NCI-H1436 treated with DMSO at 0.1 percent for 48 hours (cell line): ENCODE data around the gene ALDH1A2.
"Not testable (repeated sequence)": the region's sequence is repeated elsewhere in the genome, so short reads cannot be mapped to it uniquely, and the experiment has no call there.

Source experiments
- DNase-seq: peaks from one replicate; lab custom pipeline; 2025; lab: John Stamatoyannopoulos, UW

The ALDH1A2 gene

GRCh38 chr15:58065445-58066041 is at the start of gene ALDH1A2:
Gene ALDH1A2 (minus strand): TSS chr15:58065711. CDS start chr15:58065650, 61 bp downstream.
- no peak for DNase-seq

- DNase-seq = no peak
Measured at GRCh38 chr15:58114812-58115211, 49.3 kb upstream of the ALDH1A2 start.

- no peak for DNase-seq
Measured at GRCh38 chr15:58114388-58114787, 48.9 kb upstream of the ALDH1A2 start.

GRCh38 chr15:58113358-58113757 is 47.8 kb upstream of the ALDH1A2 start:
- DNase-seq = not testable (repeated sequence)

GRCh38 chr15:58111718-58112104 is 46.2 kb upstream of the ALDH1A2 start:
- DNase-seq = no peak

- DNase-seq = no peak
Measured at GRCh38 chr15:58110999-58111717, 45.6 kb upstream of the ALDH1A2 start.

GRCh38 chr15:58109419-58109818 is 43.9 kb upstream of the ALDH1A2 start:
- DNase-seq = no peak

GRCh38 chr15:58108117-58108516 is 42.6 kb upstream of the ALDH1A2 start:
- DNase-seq = no peak

GRCh38 chr15:58103482-58103881 is 38.0 kb upstream of the ALDH1A2 start:
- DNase-seq = no peak

GRCh38 chr15:58096529-58097084 is 31.1 kb upstream of the ALDH1A2 start:
- DNase-seq = no peak

- DNase-seq = no peak
Measured at GRCh38 chr15:58095415-58095814, 29.9 kb upstream of the ALDH1A2 start.

GRCh38 chr15:58087871-58088270 is 22.4 kb upstream of the ALDH1A2 start:
- no peak for DNase-seq

GRCh38 chr15:58086491-58086890 is 21.0 kb upstream of the ALDH1A2 start:
- no peak for DNase-seq

GRCh38 chr15:58083526-58083925 is 18.0 kb upstream of the ALDH1A2 start:
- no peak for DNase-seq

GRCh38 chr15:58081891-58082290 is 16.4 kb upstream of the ALDH1A2 start:
- DNase-seq = no peak

GRCh38 chr15:58081456-58081855 is 15.9 kb upstream of the ALDH1A2 start:
- DNase-seq = no peak

- not testable (repeated sequence) for DNase-seq
Measured at GRCh38 chr15:58080959-58081358, 15.4 kb upstream of the ALDH1A2 start.

GRCh38 chr15:58080398-58080797 is 14.9 kb upstream of the ALDH1A2 start:
- no peak for DNase-seq

- DNase-seq = no peak
Measured at GRCh38 chr15:58078591-58078990, 13.1 kb upstream of the ALDH1A2 start.

- DNase-seq = no peak
Measured at GRCh38 chr15:58077427-58077826, 11.9 kb upstream of the ALDH1A2 start.

GRCh38 chr15:58074452-58074851 is 8.9 kb upstream of the ALDH1A2 start:
- DNase-seq = no peak

- DNase-seq = no peak
Measured at GRCh38 chr15:58070801-58071418, 5.4 kb upstream of the ALDH1A2 start.

- DNase-seq = no peak
Measured at GRCh38 chr15:58069008-58069407, 3.5 kb upstream of the ALDH1A2 start.
